Caco-2 (cell line): ENCODE results near the gene EID2B. TPM values are rescaled to one million over a fixed set of nuclear protein-coding genes. Genes with fewer than 3 reads are reported as not detected.

ENCODE experiments used
- BruUV-seq: library from RNA; stranded (reverse); fragments of 400-500 nt; replicated peaks from 2 replicates; lab custom pipeline; 2021; lab: Mats Ljungman, UMichigan
- CTCF ChIA-PET: fragments of 300-600 bp; sonication (Branson Sonifier 250); formaldehyde crosslinking; loops from one replicate; lab custom pipeline; 2022; ENCODE audit warnings: antibody characterized with exemption; lab: Charles Lee
- POLR2A ChIA-PET: fragments of 300-600 bp; sonication (Branson Sonifier 250); formaldehyde crosslinking; loops from one replicate; lab custom pipeline; 2022; ENCODE audit warnings: antibody characterized with exemption; lab: Charles Lee
- DNase-seq, 2 experiments: peaks; one replicate each; pipeline versions ENCODE4 v3.0.0 to v3.0.0-alpha.2; 2020 to 2022
- H3K27me3 ChIP-seq: replicated peaks from 2 replicates; pipeline ENCODE4 v1.6.0; 2011; ENCODE audit warnings: low read length; ENCODE audit not compliant: control insufficient read depth, insufficient read depth
- H3K36me3 ChIP-seq: 2 replicates; pipeline ENCODE4 v1.5.1; 2011; ENCODE audit warnings: low read length; ENCODE audit not compliant: control insufficient read depth, insufficient read depth
- H3K4me1 ChIP-seq: fragments of 250-450 bp; sonication (Bioruptor Pico); 2 replicates; pipeline ENCODE4 v1.5.1; 2020; ENCODE audit warnings: mild to moderate bottlenecking
- H3K4me3 ChIP-seq: 2 replicates; pipeline ENCODE4 v1.5.1; 2011; ENCODE audit warnings: low read depth, mild to moderate bottlenecking, control low read depth, low read length
- H3K9me3 ChIP-seq: fragments of 250-450 bp; sonication (Bioruptor Pico); 2 replicates; pipeline ENCODE4 v1.5.1; 2020; ENCODE audit warnings: mild to moderate bottlenecking, moderate library complexity
- H3K27ac Mint-ChIP-seq: one replicate; pipeline ENCODE4 v1.8.0; 2022; ENCODE audit warnings: mixed read lengths; ENCODE audit not compliant: unreplicated experiment
- H3K27me3 Mint-ChIP-seq: one replicate; pipeline ENCODE4 v1.8.0; 2022; ENCODE audit warnings: mixed read lengths; ENCODE audit not compliant: insufficient read depth, unreplicated experiment
- H3K36me3 Mint-ChIP-seq: one replicate; pipeline ENCODE4 v1.8.0; 2022; ENCODE audit warnings: mild to moderate bottlenecking, mixed read lengths; ENCODE audit not compliant: insufficient read depth, unreplicated experiment
- H3K4me1 Mint-ChIP-seq: one replicate; pipeline ENCODE4 v1.8.0; 2022; ENCODE audit warnings: low read depth, mixed read lengths; ENCODE audit not compliant: unreplicated experiment
- H3K4me3 Mint-ChIP-seq: one replicate; pipeline ENCODE4 v1.8.0; 2022; ENCODE audit warnings: mild to moderate bottlenecking, moderate library complexity, mixed read lengths; ENCODE audit not compliant: unreplicated experiment
- H3K9me3 Mint-ChIP-seq: one replicate; pipeline ENCODE4 v1.8.0; 2022; ENCODE audit warnings: mixed read lengths; ENCODE audit not compliant: unreplicated experiment
- CTCF ChIP-seq, 2 experiments: fragments of 200-600 bp in 1 of 2; IDR thresholded peaks; 1 replicate in 1 of 2; 2 replicates in 1 of 2; pipeline versions ENCODE4 v1.5.1 to v1.8.0; 2011 to 2022; ENCODE audit warnings: antibody characterized with exemption in 1 of 2, control low read depth in 1 of 2, inconsistent platforms in 1 of 2, low read depth in 1 of 2, low read length in 1 of 2, mild to moderate bottlenecking in 1 of 2, moderate library complexity in 1 of 2; ENCODE audit not compliant: insufficient read depth in 1 of 2, severe bottlenecking in 1 of 2, unreplicated experiment in 1 of 2
- intact Hi-C: fragments of 100-400 bp; cut with micrococcal nuclease; formaldehyde crosslinking; loops from one replicate; pipeline ENCODE4 v1.10.0; 2022; ENCODE audit not compliant: unreplicated experiment
- total RNA-seq: library from RNA; stranded (reverse); gene quantifications from 2 replicates; pipeline ENCODE4 v1.2.3, GENCODE V29; 2022

EID2B gene
- total RNA-seq, 1 experiment from 2014 or later, result 2.1 TPM

- Mint-ChIP-seq H3K4me3 (no peak overlapping the region), H3K27ac (no peak overlapping the region), H3K4me1 (peaks cover 8% of the 10 kb centered on the region), H3K9me3 (no peaks in the 10 kb centered on the region), H3K36me3 (no peaks in the 10 kb centered on the region), H3K27me3 (peaks cover 5% of the 10 kb centered on the region)
- Histone ChIP-seq H3K36me3 (no peaks in the 10 kb centered on the region), H3K4me3 (no peak overlapping the region), H3K9me3 (no peaks in the 10 kb centered on the region), H3K27me3 (no peaks in the 10 kb centered on the region; the same call in 1 of the 2 replicates), H3K4me1 (no peaks in the 10 kb centered on the region)
- intact Hi-C loops, result no loop called here
- no peak for DNase-seq
- BruUV-seq, result no TSS peak
- ChIA-PET POLR2A (no interaction called here), CTCF (no interaction called here)
- no peak for TF ChIP-seq CTCF (IDR thresholded peaks at IDR 0.05; ENCODE audit: insufficient read depth in 1 of 2, low read depth in 1 of 2, low read length in 1 of 2, severe bottlenecking in 1 of 2, unreplicated experiment in 1 of 2)
Observed at GRCh38 chr19:39566064-39566463, 33.4 kb upstream of the EID2B start.

GRCh38 chr19:39563408-39563807, 30.8 kb upstream of the EID2B start:
- Histone ChIP-seq H3K4me1 (no peaks in the 10 kb centered on the region), H3K27me3 (no peaks in the 10 kb centered on the region), H3K9me3 (no peaks in the 10 kb centered on the region), H3K4me3 (no peak overlapping the region), H3K36me3 (no peaks in the 10 kb centered on the region)
- ChIA-PET POLR2A (no interaction called here), CTCF (no interaction called here)
- DNase-seq, result no peak
- intact Hi-C loops, result no loop called here
- Mint-ChIP-seq H3K4me3 (no peak overlapping the region), H3K4me1 (peaks cover 2% of the 10 kb centered on the region), H3K36me3 (no peaks in the 10 kb centered on the region), H3K27ac (no peak overlapping the region), H3K27me3 (peaks cover 6% of the 10 kb centered on the region), H3K9me3 (no peaks in the 10 kb centered on the region)
- no TSS peak for BruUV-seq
- TF ChIP-seq CTCF (IDR thresholded peaks at IDR 0.05; ENCODE audit: insufficient read depth in 1 of 2, low read depth in 1 of 2, low read length in 1 of 2, severe bottlenecking in 1 of 2, unreplicated experiment in 1 of 2), result no peak

GRCh38 chr19:39558624-39559117, 26.0 kb upstream of the EID2B start:
- H3K4me1 Mint-ChIP-seq, result peaks cover 12% of the 10 kb centered on the region
- Histone ChIP-seq H3K9me3 (no peaks in the 10 kb centered on the region), H3K36me3 (no peaks in the 10 kb centered on the region), H3K4me1 (peaks cover 5% of the 10 kb centered on the region; the same call in 1 of the 2 replicates), H3K27me3 (no peaks in the 10 kb centered on the region), H3K4me3 (no peak overlapping the region)
- H3K4me3 Mint-ChIP-seq, result no peak overlapping the region
- ChIA-PET CTCF (no interaction called here), POLR2A (no interaction called here)
- H3K36me3 Mint-ChIP-seq, result no peaks in the 10 kb centered on the region
- H3K27me3 Mint-ChIP-seq, result peaks cover 10% of the 10 kb centered on the region
- DNase-seq, result no peak
- intact Hi-C loops, result no loop called here
- no peak overlapping the region for H3K27ac Mint-ChIP-seq
- no TSS peak for BruUV-seq
- TF ChIP-seq CTCF (IDR thresholded peaks at IDR 0.05; ENCODE audit: insufficient read depth in 1 of 2, low read depth in 1 of 2, low read length in 1 of 2, severe bottlenecking in 1 of 2, unreplicated experiment in 1 of 2), result no peak
- no peaks in the 10 kb centered on the region for H3K9me3 Mint-ChIP-seq
